HFFc6 (cell line): ENCODE data around the gene RPL32. TPM values are rescaled to one million over a fixed set of nuclear protein-coding genes. Genes with fewer than 3 reads are reported as not detected.

Experiments
- DNase-seq: peaks from one replicate; pipeline ENCODE4 v3.0.0-alpha.2; 2018
- H3K27ac Mint-ChIP-seq: 2 replicates; pipeline ENCODE4 v1.8.0; 2020; ENCODE audit warnings: mild to moderate bottlenecking, mixed read lengths
- H3K27me3 Mint-ChIP-seq: 2 replicates; pipeline ENCODE4 v1.8.0; 2021; ENCODE audit warnings: mild to moderate bottlenecking, moderate library complexity, mixed read lengths; ENCODE audit not compliant: insufficient read depth
- H3K36me3 Mint-ChIP-seq: 2 replicates; pipeline ENCODE4 v1.8.0; 2021; ENCODE audit warnings: low read depth, mixed read lengths
- H3K4me1 Mint-ChIP-seq: 2 replicates; pipeline ENCODE4 v1.8.0; 2020; ENCODE audit warnings: low read depth, mixed read lengths
- H3K4me3 Mint-ChIP-seq: 2 replicates; pipeline ENCODE4 v1.8.0; 2020; ENCODE audit warnings: mild to moderate bottlenecking, moderate library complexity, mixed read lengths
- H3K9me3 Mint-ChIP-seq: 2 replicates; pipeline ENCODE4 v1.8.0; 2020; ENCODE audit warnings: mild to moderate bottlenecking, mixed read lengths
- total RNA-seq, 6 experiments: library from RNA; stranded (reverse); fragmentation: NEBNext Ultra II Directional; extraction: Animal tissue kit (Norgen Biotek cat#: 25700); gene quantifications; 2 replicates in 1 of 6; 3 replicates in 5 of 6; pipeline ENCODE4 v1.2.3, GENCODE V29; 2021
- TF ChIP-seq, protein P1 (sequence below): fragments of 200-600 bp; sonication (generic); IDR thresholded peaks from 2 replicates; pipeline ENCODE4 v1.5.0; 2021; ENCODE audit warnings: antibody characterized with exemption, mild to moderate bottlenecking

Gene RPL32
- total RNA-seq, 6 experiments from 2014 or later = 1,490 to 1,730 (median 1,677) TPM

DNA sequence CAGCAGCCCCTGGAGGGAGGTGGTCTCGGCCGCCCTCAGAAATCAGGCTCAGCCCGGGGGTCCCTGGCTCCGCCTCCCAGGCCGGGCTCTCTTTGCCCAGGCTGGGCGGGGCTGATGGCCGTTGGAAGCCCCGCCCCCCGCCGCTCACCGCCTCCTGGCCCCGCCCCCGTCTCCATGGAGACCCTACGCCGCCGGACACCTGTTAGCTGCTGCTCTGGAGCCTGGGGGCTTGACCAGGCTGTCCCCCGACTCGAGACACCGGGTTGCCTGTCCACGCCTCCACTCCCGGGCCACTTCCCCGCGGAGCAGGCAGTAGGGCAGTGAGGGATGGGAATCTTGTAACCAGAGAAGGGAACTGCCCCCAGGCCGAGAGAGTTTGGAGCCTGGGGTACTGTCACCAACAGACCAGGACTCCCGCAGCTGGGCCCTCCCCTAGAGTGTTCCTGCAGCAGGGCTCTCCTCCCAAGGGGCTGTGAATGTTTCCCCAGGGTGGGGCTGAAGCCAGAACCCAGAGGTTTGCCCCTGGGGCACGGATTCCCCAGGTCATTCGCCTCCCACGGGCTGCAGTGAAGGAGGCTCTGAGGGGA, 27.8 kb upstream of the RPL32 start:
- H3K27me3 Mint-ChIP-seq = peaks cover 40% of the 10 kb centered on the region
- no peaks in the 10 kb centered on the region for H3K36me3 Mint-ChIP-seq
- no peak overlapping the region for H3K4me3 Mint-ChIP-seq
- TF ChIP-seq, protein P1, sequence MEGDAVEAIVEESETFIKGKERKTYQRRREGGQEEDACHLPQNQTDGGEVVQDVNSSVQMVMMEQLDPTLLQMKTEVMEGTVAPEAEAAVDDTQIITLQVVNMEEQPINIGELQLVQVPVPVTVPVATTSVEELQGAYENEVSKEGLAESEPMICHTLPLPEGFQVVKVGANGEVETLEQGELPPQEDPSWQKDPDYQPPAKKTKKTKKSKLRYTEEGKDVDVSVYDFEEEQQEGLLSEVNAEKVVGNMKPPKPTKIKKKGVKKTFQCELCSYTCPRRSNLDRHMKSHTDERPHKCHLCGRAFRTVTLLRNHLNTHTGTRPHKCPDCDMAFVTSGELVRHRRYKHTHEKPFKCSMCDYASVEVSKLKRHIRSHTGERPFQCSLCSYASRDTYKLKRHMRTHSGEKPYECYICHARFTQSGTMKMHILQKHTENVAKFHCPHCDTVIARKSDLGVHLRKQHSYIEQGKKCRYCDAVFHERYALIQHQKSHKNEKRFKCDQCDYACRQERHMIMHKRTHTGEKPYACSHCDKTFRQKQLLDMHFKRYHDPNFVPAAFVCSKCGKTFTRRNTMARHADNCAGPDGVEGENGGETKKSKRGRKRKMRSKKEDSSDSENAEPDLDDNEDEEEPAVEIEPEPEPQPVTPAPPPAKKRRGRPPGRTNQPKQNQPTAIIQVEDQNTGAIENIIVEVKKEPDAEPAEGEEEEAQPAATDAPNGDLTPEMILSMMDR = no peak
- H3K27ac Mint-ChIP-seq = no peak overlapping the region
- H3K9me3 Mint-ChIP-seq = peaks cover 15% of the 10 kb centered on the region
- H3K4me1 Mint-ChIP-seq = peaks cover 14% of the 10 kb centered on the region
- no peak for DNase-seq

DNA sequence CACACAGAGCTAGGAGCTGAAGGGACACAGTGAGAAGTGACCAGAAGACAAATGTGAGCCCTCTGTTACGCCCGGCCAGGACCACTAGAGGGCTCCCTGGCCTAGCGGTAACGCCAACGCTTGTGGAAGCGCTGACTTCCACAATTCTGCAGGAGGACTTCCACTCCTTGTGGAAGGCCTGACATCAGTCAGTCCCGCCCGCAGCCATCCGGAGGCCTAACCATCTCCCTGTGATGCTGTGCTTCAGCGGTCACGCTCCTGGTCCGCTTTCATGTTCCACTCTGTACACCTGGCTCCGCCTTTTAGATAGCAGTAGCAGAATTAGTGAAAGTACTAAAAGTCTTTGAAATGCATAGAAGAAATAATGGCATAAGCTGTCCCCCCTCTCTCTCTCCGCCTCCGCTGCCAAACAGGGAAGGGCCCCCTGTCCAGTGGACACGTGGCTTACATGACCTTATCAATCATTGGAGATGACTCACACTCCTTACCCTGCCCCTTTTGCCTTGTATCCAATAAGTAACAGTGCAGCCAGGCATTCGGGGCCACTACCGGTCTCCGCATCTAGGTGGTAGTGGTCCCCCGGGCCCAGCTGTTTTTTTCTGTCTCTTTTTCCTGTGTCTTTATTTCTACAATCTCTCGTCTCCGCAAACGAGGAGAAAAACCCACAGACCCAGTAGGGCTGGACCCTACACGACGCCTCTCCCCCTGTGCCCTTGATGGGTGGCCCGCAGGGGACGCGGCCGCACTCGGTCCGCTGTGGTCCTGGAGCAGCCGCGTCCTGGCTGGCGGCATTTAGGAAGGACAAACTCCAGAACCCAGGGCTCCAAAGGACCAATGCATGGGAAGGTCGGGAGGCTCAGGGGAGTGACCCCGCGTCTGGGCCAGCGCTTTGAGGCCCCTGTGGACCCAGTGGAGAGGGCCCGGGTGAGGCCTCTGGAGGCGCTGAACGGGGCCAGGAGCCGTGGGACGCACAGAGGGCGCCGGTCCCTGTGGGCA, 27.0 kb upstream of the RPL32 start:
- Mint-ChIP-seq H3K9me3 (peaks cover 15% of the 10 kb centered on the region), H3K27ac (no peak overlapping the region), H3K36me3 (no peaks in the 10 kb centered on the region), H3K4me1 (peaks cover 14% of the 10 kb centered on the region), H3K4me3 (no peak overlapping the region), H3K27me3 (peaks cover 38% of the 10 kb centered on the region)
- TF ChIP-seq, protein P1 = peak; percentile 89
- peak; percentile 79 for DNase-seq

DNA sequence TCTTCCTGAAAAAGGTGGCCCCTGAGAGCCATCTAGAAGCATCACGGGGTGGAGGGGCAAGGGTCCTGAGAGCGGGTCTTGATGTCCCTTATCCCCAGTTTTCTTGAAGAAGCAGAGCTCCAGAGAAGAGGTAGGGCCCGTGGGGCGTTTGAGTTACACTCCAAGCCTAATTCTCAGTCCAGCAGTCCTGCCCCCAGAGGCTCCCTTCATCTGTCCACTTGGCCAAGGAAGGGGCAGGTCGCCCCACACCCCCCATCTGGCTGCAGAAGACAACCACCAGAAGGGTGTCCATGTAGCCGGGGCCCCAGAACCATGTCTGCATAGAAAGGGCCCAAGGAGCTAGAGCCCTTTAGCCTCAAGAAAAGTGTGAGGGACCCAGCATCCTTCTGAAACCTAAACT, 25.5 kb upstream of the RPL32 start:
- Mint-ChIP-seq H3K4me1 (peaks cover 14% of the 10 kb centered on the region), H3K9me3 (peaks cover 15% of the 10 kb centered on the region), H3K36me3 (no peaks in the 10 kb centered on the region), H3K27ac (no peak overlapping the region), H3K27me3 (peaks cover 42% of the 10 kb centered on the region), H3K4me3 (no peak overlapping the region)
- TF ChIP-seq, protein P1 = no peak
- DNase-seq = no peak

DNA sequence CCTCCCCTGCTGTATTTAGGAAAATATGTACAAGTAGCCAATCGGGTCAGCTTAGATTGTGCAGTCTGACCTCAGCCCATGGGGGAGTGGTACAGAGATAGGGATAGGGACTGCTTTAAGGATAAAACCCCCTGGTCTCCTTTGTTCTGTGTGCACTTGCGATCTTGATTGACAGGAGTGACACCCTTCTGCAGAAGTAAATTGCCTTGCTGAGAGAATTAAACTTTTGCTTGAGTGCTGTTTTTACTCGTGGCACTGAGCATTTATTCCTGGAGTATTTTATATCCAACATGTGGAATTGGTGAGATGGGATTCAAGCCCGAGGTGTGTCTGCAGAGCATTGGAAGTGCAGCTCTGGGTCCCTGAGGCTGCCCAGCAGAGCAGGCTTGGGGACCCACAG, 23.9 kb upstream of the RPL32 start:
- TF ChIP-seq, protein P1 = no peak
- H3K4me1 Mint-ChIP-seq = peaks cover 8% of the 10 kb centered on the region
- no peak overlapping the region for H3K4me3 Mint-ChIP-seq
- H3K27me3 Mint-ChIP-seq = peaks cover 42% of the 10 kb centered on the region
- H3K36me3 Mint-ChIP-seq = no peaks in the 10 kb centered on the region
- no peak for DNase-seq
- no peak overlapping the region for H3K27ac Mint-ChIP-seq
- H3K9me3 Mint-ChIP-seq = peaks cover 15% of the 10 kb centered on the region

DNA sequence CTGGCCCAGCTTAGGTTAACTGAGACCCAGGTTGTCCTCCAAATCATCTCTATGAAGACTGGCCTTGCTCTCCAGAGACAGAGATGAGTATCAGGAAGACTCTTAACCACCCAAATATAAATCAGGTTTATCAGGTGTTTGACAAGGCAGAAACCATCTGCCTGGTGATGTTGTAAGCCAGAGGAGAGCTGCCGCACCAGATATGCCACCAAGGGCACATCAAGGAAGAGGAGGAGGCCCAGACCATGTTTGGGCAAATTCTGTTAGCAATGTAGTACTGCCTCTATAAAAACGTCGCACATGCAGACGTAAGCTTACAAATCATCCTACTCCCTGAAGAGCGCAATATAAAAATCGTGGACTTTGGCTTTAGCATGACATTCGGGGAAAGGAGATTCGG, 21.0 kb upstream of the RPL32 start:
- Mint-ChIP-seq H3K4me3 (no peak overlapping the region), H3K4me1 (no peaks in the 10 kb centered on the region), H3K36me3 (no peaks in the 10 kb centered on the region), H3K27ac (no peak overlapping the region), H3K9me3 (peaks cover 15% of the 10 kb centered on the region), H3K27me3 (peaks cover 54% of the 10 kb centered on the region)
- DNase-seq = no peak
- TF ChIP-seq, protein P1 = no peak
